HG03095 (cell line): ENCODE data around the gene HAAO.
"Not testable (repeated sequence)": the region's sequence is repeated elsewhere in the genome, so short reads cannot be mapped to it uniquely, and the experiment has no call there.

ENCODE experiments used
- ATAC-seq: cut with Tn5 transposase; IDR thresholded peaks from one replicate; pipeline ENCODE4 v1.9.1; 2021; ENCODE audit warnings: moderate library complexity; ENCODE audit not compliant: unreplicated experiment

Gene HAAO

DNA sequence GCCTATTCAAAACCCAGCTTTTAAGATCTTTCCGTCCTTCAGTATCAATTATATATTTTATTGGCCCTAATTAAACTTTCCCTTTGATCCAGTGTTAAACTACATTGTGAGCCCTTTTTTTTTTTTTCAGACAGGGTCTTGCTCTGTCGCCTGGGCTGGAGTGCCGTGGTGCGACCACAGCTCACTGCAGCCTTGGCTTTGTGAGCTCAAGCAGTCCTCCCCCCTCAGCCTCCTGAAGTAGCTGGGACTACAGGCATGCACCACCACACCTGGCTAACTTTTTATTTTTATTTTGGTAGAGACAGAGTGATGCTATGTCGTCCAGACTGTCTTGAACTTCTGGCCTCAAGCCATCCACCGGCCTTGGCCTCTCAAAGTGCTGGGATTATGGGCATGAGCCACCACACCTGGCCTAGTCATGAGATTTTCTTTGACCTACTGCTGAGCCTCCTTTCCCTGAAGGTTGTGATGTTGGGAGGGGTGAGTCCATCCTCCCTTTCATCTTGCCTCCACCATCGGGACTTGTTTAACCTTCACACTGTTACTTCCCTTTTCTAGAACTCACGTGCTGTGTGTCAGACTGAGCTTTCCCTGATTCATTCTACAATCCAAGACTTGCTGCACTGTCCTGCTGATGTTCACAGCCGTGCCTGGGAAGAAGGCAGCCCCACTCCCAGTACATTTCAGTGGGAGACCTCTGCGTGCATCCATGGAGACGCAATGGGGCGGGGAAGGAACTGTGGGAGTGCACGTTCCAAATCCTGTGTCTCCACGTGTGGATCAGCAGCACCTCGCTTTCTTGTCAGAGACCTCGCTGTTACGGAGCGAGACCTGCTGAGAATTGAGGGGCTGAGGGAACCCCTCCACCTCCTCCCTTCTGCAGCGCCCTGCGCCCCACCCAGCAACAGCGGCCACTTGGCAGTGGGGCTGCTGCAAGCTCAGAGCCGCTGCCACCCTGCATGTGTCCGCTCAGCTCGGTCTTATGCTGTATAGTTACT is 39.3 kb downstream of the HAAO start:
- no peak for ATAC-seq

DNA sequence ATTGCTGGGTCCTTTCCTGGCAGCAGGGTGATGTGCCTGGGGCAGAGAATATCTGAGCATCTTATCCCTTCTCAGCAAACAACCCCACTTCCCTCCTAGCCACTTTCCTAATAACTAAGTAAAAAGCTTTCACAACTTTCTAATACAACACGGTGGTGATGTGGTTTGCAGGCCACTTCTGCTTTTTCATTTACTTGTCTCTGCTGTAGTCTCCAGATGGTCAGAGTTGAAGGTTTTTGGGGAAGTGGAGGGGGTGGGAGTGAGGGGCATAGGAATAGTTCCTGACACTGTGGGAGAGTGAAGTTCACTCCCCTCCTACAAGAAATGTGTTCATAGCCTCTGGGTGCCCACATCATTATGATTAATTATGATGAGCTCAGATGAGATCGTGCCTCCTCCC is 40.1 kb downstream of the HAAO start:
- peak; percentile 69 for ATAC-seq

DNA sequence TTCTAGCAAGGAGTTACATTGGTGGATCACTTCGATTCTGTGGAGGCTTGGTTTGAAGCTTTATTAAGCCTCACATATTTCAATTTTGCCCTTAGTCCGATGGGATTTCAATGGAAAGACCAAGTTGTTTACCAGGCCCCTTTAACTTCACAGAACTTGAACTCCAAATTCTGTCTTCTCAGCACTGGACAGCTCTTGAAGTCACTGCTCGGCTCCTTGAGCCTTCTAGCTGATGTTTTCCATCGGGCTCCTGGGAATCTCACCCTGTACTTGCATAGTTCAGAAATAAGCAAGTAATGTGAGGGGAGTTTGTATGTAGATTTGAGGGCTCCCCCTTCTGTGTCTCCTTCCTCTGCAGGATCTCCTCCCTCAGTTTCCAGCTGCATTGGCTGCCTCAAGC is 43.5 kb downstream of the HAAO start:
- ATAC-seq = no peak

DNA sequence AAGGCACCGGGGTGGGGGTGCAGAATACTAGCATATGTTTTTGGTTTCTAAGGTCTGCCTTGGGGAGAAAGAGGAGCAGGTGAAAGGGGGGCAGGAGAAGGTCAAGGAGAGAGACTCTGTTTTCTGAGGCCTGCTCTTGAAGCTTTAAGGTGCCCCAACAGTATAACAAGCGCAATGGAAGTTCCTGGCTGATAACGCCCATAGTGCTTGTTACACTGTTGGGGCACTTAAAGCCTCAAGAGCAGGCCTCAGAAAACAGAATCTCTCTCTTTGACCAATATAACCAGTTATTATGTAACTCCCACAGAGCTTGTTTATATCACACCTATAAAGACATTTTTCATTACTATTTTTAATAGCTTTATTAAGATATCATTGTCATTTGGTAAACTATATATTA is 45.0 kb downstream of the HAAO start:
- ATAC-seq = no peak

DNA sequence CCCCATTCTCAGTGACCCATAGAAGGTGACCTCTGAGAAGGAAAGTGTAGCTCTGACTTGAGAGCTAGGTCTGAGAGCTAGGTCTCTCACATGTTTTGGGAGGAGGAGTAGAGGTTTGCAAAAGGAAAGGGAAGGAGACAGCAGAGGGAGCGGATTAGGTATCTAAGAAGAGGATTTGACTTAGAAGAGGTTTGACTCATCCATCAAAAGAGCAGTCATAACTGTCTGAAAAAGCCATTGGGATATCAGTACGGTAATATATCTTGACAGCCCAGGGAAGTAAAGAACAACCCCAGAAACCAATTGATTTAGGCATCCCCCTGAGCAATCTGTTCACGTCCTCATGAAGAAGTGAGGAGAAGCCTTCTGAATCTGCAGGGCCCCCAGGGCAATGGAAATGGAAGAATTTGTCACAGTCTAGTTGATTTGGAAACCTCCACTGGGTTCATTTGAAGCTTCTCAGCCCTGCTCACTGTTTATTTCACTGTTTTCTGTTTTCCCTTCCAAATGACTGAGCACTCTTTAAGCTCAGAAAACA is 47.8 kb downstream of the HAAO start:
- no peak for ATAC-seq

DNA sequence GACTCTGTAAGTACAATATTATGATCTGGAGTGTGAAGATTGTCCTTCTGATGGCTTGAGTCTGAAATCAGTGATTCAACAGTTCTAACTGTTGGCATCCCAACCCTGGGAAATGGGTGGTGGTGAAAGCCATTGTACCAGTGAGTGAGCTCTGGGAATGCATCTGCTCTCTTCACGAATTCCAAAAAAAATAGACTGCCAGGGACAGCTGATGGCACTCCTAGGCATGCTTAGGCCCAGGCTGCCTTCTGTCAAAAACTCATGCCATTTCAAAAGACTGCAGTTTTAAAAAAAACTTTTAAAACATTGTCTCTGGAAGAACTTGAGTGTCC is 48.8 kb downstream of the HAAO start:
- ATAC-seq = no peak

DNA sequence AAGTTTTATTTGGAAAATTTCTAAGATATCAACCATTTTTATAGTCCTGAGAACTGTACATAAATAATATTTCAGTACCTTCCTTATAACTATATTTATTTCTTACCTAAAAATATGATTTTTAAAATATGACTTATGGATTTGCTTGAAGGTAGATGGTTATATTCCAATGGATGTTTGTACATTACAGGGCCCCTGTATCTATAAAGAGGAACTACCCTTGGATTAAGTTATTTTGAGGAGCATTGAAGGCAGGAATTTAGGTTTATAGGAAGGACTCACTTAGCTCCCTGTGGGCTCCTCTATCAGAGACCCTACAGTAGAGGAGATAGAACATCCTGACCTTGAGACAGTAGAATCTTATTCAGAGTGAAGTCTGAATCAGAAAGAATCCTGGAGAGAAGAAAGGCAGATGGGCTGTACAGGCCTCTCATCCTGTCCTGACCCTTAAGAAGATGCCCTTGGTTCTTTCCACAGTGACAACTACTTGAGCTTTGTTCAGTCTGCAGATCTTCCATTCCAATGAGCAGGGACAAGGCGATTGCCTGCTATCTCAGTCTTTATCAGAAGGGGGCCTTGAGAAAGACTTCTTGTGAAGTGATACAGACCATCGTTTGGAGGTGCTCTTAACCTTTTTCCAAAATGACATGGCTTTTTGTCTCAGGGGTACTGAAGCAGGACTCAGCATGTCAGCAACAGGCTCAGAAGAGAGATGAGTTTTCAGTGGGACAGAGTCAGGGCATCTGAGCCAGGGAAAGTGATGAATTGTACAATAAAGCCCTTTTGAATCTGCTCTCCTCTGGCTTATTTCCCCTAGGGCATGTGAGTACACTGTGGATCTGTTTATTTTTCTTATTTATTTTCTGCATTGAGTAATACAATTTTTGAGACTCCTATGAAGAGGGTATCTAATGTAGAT is 49.4 kb downstream of the HAAO start:
- ATAC-seq = no peak

DNA sequence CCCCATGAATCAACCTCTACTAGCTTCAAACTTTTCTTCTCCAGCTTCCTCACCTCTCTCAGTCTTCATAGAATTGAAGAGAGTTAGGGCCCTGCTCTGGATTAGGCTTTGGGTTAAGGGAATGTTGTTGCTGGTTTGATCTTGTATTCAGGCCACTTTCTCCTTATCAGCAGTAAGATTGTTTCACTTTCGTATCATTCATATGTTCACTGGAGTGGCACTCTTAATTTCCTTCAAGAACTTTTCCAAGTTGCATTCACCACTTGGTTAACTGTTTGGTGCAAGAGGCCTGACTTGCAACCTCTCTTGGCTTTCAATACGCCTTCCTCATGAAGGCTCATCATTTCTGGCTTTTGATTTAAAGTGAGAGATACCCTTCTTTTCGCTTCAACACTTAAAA is 51.2 kb downstream of the HAAO start:
- ATAC-seq = no peak

DNA sequence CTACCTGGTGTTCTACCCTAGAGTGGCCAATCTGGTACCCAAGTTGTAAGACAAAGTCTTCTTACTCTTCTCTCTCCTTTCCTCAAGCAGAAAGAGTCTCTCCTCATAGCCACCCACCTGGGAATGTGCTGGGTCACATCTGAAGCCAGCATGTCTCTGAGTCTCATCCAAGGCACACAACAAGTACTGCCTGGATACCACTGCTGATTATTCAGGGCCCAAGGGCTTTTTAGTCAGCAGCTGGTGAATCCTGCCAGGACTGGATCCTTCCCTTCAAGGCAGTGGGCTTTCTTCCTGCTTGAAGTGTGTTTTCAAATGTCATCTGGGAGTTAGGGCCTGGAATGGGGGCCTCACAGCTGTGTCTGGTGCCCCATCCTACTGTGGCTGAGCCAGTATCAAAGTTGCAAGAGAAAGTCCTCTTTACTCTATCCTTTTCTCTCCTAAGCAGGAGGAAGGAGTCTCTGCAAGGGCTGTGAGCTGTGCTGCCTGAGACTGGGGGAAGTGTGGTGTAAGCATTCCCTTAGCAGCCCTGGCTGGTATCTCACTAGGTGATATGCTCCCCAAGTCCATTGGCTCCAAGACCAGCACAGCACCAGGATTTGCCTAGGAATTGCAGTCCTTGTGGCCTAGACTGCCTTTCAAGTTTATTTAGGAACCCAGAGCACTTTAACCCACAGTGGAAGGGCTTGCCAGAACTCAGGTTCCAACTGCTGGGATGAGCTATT is 55.6 kb downstream of the HAAO start:
- no peak for ATAC-seq

DNA sequence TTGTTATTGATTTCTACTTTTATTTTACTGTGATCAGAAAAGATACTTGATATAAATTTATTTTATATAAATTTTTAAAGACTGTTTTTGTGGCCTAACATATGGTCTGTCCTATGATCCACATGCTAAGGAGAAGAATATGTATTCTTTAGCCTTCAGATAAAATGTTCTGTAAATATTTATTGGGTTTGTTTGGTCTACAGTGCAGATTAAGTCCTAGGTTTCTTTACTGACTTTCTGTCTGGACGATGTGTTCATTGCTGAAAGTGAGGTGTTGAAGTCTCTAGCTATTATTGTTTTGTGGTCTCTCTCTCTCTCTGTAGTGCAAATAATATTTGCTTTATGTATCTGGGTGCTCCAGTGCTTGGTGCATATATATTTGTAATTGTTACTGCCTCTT is 58.5 kb downstream of the HAAO start:
- ATAC-seq = no peak

DNA sequence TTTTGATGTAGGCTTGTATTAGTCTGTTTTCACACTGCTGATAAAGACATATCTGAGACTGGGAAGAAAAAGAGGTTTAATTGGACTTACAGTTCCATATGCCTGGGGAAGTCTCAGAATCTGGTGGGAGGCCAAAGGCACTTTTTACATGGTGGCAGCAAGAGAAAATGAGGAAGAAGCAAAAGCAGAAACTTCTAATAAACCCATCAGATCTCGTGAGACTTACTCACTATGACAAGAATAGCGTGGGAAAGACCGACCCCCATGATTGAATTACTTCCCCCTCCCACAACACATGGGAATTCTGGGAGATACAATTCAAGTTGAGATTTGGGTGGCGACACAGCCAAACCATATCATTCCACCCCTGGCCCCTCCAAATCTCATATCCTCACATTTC is 61.1 kb downstream of the HAAO start:
- ATAC-seq = not testable (repeated sequence)

DNA sequence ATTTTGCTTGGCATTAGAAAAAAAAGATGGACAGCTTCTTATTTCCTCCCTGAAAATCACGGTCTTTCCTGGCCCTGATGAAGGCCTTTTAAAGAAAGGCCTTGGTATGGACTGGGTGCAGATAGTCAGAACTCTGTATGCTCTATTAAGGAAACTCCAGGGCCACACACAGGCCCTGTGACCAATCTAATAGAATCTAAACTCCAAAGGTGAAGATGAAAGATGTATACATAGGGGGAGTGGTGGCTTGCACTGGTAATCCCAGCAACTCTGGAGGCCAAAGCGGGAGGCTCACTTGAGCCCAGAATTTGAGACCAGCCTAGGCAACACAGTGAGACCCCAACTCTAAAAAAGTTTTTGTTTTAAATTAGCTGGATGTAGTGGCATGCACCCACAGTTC is 65.7 kb downstream of the HAAO start:
- ATAC-seq = no peak

DNA sequence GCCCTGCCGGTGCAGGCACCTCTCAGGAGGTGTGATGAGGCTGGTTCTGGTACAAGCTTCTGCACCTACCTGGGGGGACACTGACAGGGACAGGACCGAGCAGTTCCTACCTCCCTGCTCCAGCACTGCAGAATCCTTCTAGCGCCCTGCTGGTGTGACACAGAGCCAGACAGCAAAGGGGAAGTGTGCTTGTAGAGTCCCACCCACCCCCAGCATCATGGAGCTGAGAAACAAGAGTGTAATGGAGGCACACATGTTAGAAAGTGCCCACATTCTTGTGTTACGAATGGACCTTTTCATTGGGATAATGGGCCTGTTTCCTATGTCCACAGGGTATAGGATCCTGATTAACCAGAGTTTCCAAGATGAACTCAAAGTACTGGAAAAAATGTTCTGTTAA is 66.7 kb downstream of the HAAO start:
- no peak for ATAC-seq

DNA sequence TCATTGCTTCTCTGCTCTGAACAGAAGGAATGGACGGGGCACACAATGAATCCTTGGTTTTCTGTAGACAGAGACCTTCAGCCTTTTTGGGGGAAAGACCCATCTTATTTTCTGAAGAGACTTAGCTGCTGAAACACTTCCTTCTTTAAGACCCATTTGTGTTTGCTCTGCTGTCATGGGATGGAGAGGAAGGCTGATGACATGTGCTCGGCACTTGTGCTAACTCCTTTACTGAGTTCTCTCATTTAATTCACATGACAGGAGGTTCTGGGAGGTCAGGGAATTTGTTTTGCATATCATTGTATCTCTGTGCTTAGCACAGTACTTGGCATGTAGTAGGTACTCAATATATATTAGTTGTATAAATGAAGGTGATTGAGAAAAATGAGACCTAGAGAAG is 67.5 kb downstream of the HAAO start:
- no peak for ATAC-seq

DNA sequence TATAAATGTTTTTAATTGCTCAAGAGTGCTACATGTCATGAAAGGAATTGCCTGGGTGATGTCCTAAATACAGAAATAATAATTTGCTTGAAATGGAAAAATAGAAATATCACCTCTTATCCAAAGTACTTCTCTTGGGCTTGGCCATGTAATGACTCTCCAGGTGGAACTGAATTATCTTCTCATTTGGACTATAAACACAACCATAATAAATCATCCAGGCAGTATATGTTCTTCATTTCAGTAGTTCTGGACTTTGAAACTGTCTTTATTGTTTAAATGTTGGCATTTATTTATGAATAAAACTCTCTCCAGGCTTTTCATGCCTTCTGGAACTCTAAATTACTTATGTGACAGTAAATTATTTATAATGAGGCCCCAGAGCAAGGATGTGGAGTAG is 68.9 kb downstream of the HAAO start:
- ATAC-seq = no peak

DNA sequence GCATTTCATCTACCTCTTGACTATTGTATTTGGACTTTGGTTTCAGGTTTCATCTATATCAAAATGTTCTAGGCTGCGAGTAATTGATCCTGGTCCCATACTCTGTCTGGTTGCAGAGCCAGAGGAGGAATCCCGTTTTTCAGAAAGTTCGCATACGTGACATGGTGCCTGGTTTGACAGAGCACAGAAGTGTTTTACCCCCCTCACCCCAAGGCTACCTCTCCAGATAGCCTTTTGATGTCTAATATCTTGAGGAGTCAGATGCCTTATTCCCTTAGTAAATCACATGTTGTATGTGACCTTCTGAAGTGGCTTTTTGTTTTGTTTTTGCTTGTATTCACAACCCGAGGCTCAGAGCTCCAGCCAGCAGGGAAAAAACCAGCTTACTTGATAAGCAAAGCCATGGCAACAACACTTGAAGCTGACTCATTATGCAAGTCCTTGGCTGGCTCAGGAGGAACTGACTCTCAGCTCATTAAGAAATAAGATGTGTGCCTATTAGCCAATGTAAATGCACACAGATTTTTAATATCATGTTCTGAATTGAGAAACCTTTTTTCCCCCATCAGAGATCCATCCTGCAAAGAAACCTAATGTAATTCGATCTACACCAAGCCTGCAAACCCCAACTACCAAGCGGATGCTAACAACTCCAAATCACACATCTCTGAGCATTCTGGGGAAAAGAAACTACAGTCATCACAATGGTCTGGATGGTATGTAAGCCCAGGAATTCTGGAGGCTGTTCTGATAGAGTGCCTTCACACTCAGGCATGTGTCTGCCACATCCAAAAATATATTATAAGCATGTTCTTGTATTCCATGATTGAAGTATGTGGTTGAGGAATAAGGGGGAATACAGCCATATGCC is 69.8 kb downstream of the HAAO start:
- peak; percentile 96 for ATAC-seq

DNA sequence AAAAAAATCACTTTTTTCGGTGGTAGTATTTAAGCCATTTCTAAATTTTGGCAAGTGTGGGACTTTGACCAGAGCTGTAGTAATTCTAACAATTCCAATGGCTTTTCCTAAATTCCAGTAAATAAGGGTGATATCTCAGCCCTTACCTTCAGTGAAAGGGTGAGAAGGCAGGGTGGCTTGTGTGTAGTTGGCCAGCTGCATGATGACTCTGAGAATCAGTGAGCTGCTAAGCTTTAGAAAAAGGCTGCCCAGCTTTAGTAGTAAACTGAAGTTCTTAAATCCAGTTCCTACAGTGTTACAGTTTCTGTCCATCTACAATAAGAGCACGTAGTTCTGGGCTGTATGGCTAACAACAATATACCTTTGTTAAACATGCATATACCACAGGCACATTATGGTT is 70.5 kb downstream of the HAAO start:
- no peak for ATAC-seq
